ENCODE results near the gene GM2A.

Gene GM2A

GRCh38 chr5:151313357-151313756 lies 60.4 kb downstream of the GM2A start:
- DNase-seq (ENCODE audit: low read depth, low spot score), result no peak
- H3K4me3 ChIP-seq (ENCODE audit: low read length), result no peak overlapping the region

- DNase-seq (ENCODE audit: low read depth, low spot score), result no peak
- H3K4me3 ChIP-seq (ENCODE audit: low read length), result no peak overlapping the region
These were observed 63.1 kb downstream of the GM2A start for GRCh38 chr5:151315998-151316597.

- no peak overlapping the region for H3K4me3 ChIP-seq (ENCODE audit: low read length)
These were observed 64.9 kb downstream of the GM2A start for GRCh38 chr5:151317871-151318270.

GRCh38 chr5:151318850-151319732 lies 66.1 kb downstream of the GM2A start:
- no peak for DNase-seq (ENCODE audit: low read depth, low spot score)
- no peak overlapping the region for H3K4me3 ChIP-seq (ENCODE audit: low read length)

More at GRCh38 chr5:151317871-151318270, 64.9 kb downstream of the GM2A start:
- no peak for DNase-seq (ENCODE audit: low read depth, low spot score)

All from Jurkat, Clone E6-1 (cell line).